Colonic mucosa (tissue), 4 donors: ENCODE data around the gene TECPR2. TPM values are rescaled to one million over a fixed set of nuclear protein-coding genes. Genes with fewer than 3 reads are reported as not detected.

Experiments used
- DNase-seq: peaks from one replicate; pipeline ENCODE4 v3.0.0-alpha.2; 2020
- H3K27ac ChIP-seq: fragments of 200-600 bp; one replicate; pipeline ENCODE4 v1.8.0; 2021
- H3K27me3 ChIP-seq: fragments of 200-600 bp; one replicate; pipeline ENCODE4 v1.8.0; 2021
- H3K36me3 ChIP-seq: fragments of 200-600 bp; one replicate; pipeline ENCODE4 v1.8.0; 2021
- H3K4me1 ChIP-seq: fragments of 200-600 bp; one replicate; pipeline ENCODE4 v1.8.0; 2021; ENCODE audit warnings: mild to moderate bottlenecking
- H3K4me3 ChIP-seq: fragments of 200-600 bp; one replicate; pipeline ENCODE4 v1.8.0; 2021
- H3K9ac ChIP-seq, 2 donors: one replicate each; pipeline ENCODE4 v1.7.0; 2013; ENCODE audit warnings: control low read depth in 2 of 2, low read depth in 2 of 2, low read length in 2 of 2
- H3K9me3 ChIP-seq: fragments of 200-600 bp; one replicate; pipeline ENCODE4 v1.8.0; 2021
- CTCF ChIP-seq: fragments of 200-600 bp; IDR thresholded peaks from one replicate; pipeline ENCODE4 v1.8.0; 2022; ENCODE audit warnings: antibody characterized with exemption, mild to moderate bottlenecking
- intact Hi-C: fragments of 100-400 bp; cut with DNase I; formaldehyde crosslinking; loops from one replicate; pipeline ENCODE4 v1.14.1; 2022
- total RNA-seq, 2 donors: library from RNA; stranded (reverse); fragmentation: NEBNext Ultra II Directional in 1 of 2; extraction: Animal tissue kit (Norgen Biotek cat#: 25700) in 1 of 2; gene quantifications; one replicate each; pipeline ENCODE4 v1.2.1, GENCODE V29; 2021
- donor health status: healthy.
- donor health status: DM: no; HTN: no; CAD: no.
- donor health status: DM: no; HTN: no; CAD: no.

Gene TECPR2
- total RNA-seq, 2 donors from 2014 or later, result 16.5 to 18.2 TPM

GRCh38 chr14:102415671-102416070, 52.9 kb downstream of the TECPR2 start:
- Histone ChIP-seq H3K36me3 (no peaks in the 10 kb centered on the region), H3K4me1 (no peaks in the 10 kb centered on the region), H3K4me3 (no peak overlapping the region), H3K27me3 (no peaks in the 10 kb centered on the region), H3K9me3 (no peaks in the 10 kb centered on the region), H3K27ac (no peak overlapping the region), H3K9ac (no peak overlapping the region)
- TF ChIP-seq CTCF, result no peak
- DNase-seq, result no peak
- intact Hi-C loops, result no loop called here

GRCh38 chr14:102417001-102417431, 54.3 kb downstream of the TECPR2 start:
- no peaks in the 10 kb centered on the region for H3K36me3 ChIP-seq
- intact Hi-C loops, result no loop called here
- H3K27ac ChIP-seq, result no peak overlapping the region
- H3K4me3 ChIP-seq, result no peak overlapping the region
- H3K4me1 ChIP-seq, result no peaks in the 10 kb centered on the region
- TF ChIP-seq CTCF, result no peak
- H3K9me3 ChIP-seq, result no peaks in the 10 kb centered on the region
- H3K27me3 ChIP-seq, result no peaks in the 10 kb centered on the region
- H3K9ac ChIP-seq, result no peak overlapping the region
- DNase-seq, result no peak

GRCh38 chr14:102417646-102418045, 54.9 kb downstream of the TECPR2 start:
- Histone ChIP-seq H3K27me3 (no peaks in the 10 kb centered on the region), H3K9ac (no peak overlapping the region), H3K27ac (no peak overlapping the region), H3K36me3 (no peaks in the 10 kb centered on the region), H3K4me3 (no peak overlapping the region), H3K4me1 (no peaks in the 10 kb centered on the region), H3K9me3 (no peaks in the 10 kb centered on the region)
- intact Hi-C loops, result no loop called here
- no peak for TF ChIP-seq CTCF
- DNase-seq, result no peak

GRCh38 chr14:102418169-102418852, 55.6 kb downstream of the TECPR2 start:
- H3K9ac ChIP-seq, result no peak overlapping the region

GRCh38 chr14:102418853-102419240, 56.1 kb downstream of the TECPR2 start:
- Histone ChIP-seq H3K4me3 (no peak overlapping the region), H3K27me3 (no peaks in the 10 kb centered on the region), H3K4me1 (no peaks in the 10 kb centered on the region), H3K27ac (no peak overlapping the region), H3K9ac (no peak overlapping the region), H3K9me3 (no peaks in the 10 kb centered on the region), H3K36me3 (no peaks in the 10 kb centered on the region)
- DNase-seq, result no peak
- no peak for TF ChIP-seq CTCF
- intact Hi-C loops, result no loop called here

More at GRCh38 chr14:102418169-102418852, 55.6 kb downstream of the TECPR2 start:
- Histone ChIP-seq H3K4me1 (no peaks in the 10 kb centered on the region), H3K9me3 (no peaks in the 10 kb centered on the region), H3K4me3 (no peak overlapping the region), H3K27me3 (no peaks in the 10 kb centered on the region), H3K27ac (no peak overlapping the region), H3K36me3 (no peaks in the 10 kb centered on the region)
- DNase-seq, result no peak
- intact Hi-C loops, result no loop called here
- TF ChIP-seq CTCF, result no peak
